ENCODE measurements around the gene VWA2.
A peak's percentile ranks its signal among the peaks of the same experiment; 100 is the strongest.

The VWA2 gene

GRCh38 chr10:114239117-114239993, at the start of gene VWA2:
TSS of gene VWA2 (plus strand) at chr10:114239254. CDS start at chr10:114248714, 9,460 bp downstream.
- DNase-seq = peak; percentile 70

DNA sequence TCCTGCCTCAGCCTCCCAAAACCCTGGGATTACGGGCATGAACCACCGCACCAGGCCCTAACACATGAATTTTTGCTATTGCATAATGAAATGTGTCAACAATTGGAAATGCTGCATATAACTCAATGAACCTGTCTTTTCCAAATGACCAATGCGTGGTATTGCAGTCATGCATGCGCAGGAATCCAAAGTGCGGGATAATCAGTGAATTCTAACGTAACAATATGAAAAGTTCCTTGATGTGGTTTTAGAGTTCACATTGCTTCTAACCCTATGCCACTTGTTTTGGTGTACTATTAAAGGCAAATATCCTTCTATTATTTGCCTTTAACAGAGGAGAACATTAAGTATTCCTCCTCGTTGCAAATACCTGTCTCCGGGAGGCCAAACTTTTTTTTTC, 49.4 kb upstream of the VWA2 start:
- no peak for DNase-seq

- no peak for DNase-seq
These were observed 44.0 kb upstream of the VWA2 start for GRCh38 chr10:114195079-114195478.

DNA sequence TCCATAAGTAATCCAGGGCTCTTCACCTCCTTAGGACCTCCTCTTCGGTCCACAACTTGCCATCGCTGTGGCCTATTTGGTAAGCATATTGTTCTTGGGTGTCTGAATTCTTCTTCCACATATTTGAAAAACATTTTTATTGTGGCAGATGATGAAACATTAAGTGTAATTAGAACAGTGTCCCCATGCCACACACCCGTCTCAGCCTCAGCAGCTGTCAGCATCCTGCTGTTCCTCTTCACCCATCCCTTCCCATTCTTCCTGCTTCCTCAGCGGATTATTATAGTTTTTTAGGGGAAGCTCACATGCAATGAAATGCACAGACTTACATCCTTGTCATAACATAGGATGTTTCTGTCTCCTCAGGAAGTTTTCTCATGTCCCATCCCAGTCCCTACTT, 39.8 kb upstream of the VWA2 start:
- no peak for DNase-seq

DNA sequence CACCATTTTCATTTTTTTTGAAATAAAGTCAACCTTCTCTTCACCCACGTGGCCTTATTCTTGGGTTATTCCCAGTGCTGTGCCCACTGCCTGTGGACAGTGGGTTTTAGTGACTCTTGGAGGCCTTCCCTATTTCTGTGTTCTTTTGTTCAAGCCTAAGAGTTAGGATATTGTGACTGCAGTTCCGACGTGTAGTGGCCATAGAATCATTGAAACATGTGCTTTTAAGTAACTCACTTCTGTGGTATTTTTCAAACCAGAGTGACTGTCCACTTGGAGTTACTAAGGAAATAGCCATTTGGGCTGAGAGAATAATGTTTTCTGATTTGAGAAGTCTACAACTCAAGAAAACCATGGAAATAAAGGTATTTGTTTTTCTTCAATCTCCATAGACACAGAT, 36.2 kb upstream of the VWA2 start:
- DNase-seq = no peak

DNA sequence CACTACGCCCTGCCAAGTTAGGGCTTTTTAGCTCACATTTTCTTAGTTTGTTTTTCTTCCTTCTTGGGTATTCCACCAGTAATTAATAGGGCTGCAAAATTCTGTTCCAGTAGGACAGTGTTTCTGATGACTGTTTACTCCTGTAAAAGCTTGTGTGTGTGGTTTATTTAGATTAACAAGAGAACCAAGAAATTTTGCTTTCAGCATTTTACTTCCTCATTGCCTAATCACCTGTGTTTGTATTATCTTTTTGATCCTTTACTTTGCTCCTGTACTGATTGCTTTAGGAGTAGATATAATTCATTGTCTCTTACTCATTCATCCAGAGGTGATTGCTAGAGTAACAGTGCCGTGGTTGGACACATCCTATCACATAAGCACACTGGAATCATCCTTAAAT, 32.2 kb upstream of the VWA2 start:
- no peak for DNase-seq

DNA sequence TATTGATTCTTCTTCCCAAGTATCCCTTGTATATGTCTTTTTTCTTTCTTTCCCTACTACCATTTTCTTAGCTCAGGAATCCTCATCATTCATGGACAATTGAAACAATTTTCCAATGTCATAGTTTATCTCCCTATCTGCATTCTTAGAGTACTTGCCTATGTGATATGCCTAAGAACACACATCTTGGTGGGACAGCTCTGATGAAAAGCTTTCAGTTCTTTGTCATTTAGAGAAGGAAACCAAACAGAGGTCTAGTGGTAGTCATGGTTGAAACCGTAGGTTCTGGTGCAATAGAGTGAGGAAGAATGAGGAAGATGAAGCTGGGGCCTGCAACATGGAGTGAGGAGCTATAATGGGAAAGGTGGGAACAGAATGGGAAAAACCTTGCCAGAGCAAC, 31.7 kb upstream of the VWA2 start:
- DNase-seq = no peak

DNA sequence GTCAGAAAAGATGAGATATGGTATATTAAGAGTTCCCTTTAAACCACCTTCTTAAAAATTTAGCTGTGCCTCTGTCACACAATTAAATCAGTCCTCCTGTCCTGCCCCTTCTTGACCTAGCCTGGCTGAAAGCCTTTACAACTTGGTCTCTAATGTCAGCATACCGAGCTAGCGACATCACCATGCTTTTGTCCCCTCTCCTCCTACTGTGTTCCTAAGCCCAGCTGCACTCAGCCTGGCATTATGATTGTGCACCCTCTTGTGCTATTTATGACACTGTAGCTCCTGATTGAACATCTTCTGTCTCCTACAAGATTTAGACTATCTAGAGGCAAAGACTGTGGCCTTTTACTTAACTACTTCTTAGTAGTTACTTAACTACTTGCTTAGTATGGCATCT, 30.7 kb upstream of the VWA2 start:
- DNase-seq = no peak

- DNase-seq = no peak
These were observed 26.9 kb upstream of the VWA2 start for GRCh38 chr10:114212153-114212552.

GRCh38 chr10:114215033-114215432, 24.0 kb upstream of the VWA2 start:
- DNase-seq = no peak

- no peak for DNase-seq
These were observed 18.8 kb upstream of the VWA2 start for GRCh38 chr10:114220281-114220680.

GRCh38 chr10:114221235-114221634, 17.8 kb upstream of the VWA2 start:
- DNase-seq = no peak

DNA sequence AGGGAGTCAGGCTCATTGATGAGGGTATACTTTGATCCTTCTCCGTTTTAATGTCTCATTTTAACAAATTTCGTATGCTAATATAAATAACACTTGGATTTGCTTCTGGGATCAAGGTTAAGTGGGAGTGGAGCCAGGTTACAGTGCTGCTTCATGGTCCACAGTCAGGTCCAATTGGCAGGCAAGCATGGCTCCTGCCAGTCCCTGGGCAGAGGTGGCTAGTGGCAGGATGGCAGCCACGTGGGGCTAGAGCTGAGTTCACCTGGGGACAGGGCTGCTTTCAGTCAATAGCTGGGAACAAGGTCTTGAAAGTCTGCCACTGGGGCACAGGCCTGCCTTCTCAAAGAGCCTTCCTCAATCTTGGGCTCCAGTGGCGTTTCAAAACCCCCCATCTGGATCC, 16.0 kb upstream of the VWA2 start:
- DNase-seq = no peak

DNA sequence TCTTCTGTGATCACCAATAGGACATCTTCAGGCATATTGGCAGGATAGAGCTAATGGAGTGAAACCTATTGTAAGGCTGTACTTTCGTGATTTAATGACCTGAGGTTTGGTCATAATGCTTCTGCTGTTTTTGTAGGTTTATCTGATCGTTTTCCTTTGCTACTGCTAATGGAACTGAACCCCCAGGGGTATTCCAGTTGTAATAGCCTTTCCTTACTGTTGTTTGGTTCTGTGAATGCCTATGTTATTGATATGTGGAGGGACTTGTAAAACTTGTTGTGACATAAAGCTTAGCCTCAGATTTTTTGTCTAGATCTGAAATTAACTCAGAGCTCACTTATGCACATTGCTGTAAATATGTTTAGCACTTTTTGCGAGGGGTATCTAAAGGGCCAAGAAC, 10.9 kb upstream of the VWA2 start:
- no peak for DNase-seq

DNA sequence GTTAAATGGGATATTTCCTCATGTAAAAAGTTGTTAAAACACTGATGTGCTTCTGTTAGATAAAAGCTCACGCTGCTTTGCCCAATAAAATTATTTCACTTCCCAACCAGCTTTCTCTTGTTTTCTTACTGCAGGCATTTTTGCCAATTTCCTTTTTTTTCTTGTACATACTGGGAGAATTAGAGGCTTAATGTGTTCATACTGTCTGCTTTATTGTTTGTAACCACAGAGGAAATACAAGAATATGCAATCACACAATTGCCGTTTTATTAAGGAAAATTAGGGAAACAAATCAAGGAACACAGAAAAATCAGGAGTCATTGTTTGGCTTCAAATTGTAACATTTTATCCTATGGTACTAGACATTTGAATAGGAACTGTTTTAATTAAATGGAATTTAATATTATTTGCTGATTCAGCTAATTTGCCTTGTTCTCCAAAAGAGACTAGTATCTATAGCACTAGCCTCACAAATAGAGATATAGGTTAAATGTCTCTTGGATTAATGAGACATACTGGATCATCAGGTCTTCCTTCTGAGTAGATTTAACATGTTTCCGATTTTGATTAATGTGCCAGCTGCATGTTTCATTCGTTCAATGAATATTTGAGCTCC, 6.4 kb upstream of the VWA2 start:
- DNase-seq = no peak

DNA sequence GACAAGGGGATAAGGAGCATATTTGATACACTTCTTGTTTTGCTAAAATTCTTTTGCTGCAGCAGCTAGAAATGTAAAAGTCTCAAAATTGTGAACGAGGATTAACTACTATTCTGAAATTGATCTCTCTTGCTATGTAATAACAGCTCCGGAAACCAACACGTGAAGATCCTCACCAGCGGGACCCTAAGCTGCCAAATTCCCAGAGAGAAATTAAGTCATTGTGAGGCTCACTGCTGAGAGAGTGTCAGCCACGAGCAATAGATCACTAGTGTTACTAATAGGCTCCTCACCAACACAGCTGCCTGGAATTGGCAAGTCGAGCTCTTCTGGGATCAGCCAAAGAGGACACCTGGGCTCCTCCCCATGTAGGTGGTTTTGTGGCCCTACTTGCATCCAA, 5.6 kb upstream of the VWA2 start:
- DNase-seq = no peak

GRCh38 chr10:114234132-114234531, 4.9 kb upstream of the VWA2 start:
- no peak for DNase-seq

DNA sequence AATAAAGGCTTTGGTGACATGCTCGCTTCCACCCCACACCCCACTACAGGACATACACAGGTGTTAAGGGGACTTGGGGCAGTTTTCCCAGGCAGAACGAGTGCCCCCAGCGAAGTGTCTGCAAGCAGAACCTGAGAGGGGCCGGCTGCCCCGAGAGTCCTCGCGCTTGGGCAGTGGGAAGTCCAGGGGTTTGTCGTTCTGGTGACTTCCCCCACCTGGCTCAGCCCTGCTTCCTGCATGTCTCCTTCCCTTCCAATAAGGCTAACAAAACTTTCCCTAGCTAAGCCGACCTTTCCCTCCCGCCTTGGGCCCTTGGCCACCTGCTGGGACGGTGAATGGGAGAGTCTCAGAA, 916 bp downstream of the VWA2 start:
- no peak for DNase-seq

- no peak for DNase-seq
These were observed 3.2 kb downstream of the VWA2 start for GRCh38 chr10:114242235-114242634.

- no peak for DNase-seq
These were observed 4.6 kb downstream of the VWA2 start for GRCh38 chr10:114243661-114244060.

DNA sequence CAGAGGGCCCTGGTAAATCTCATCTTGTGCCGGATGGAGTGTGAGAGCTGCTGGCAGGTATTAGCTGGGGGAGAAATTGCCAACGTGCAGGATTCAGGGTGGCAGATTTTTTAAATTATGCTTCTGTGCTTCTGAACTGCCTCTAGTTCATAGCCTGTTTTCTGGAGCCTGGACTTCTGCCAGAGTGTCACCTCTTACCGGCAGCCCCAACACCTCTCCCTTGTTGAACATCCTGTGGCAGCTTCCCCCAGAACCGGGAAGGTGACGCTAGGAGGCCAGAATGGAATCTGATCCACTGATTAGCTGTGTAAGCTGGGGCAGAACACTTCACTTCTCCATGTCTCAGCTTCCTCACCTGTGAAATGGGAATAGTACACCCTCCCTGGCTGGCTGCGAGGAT, 5.1 kb downstream of the VWA2 start:
- DNase-seq = no peak

DNA sequence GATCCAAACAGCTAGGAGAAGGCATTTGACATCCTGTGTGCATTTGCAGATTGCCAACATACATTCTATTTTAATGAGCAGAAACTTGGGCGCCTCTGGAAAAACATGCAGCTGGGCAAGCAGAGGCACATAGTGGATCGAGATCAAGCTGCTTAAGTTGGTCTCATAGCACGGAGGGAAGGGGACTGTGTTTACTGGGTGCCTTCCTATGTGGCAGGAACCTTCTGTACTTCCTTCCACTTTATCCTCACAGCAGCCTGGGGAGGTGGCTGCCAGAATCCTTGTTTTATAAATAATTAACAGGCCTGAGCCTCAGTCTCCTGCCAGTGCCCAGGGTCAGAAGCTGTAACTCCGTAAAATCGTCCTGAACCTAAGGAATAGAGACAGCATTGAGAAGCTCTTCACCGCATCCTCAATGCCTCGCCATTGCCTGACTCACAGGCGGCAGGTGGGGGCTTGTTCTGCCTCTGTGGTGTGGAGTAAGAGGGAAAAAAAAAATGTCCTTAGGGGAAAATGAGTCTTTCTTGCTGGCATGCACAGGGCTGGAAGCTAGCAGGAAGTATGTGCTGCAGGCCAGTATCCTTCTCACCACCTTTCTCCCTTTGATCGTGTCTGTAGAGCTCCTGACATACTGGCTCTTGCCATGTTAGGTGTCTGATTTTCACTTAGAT, 6.2 kb downstream of the VWA2 start:
- DNase-seq = no peak

DNA sequence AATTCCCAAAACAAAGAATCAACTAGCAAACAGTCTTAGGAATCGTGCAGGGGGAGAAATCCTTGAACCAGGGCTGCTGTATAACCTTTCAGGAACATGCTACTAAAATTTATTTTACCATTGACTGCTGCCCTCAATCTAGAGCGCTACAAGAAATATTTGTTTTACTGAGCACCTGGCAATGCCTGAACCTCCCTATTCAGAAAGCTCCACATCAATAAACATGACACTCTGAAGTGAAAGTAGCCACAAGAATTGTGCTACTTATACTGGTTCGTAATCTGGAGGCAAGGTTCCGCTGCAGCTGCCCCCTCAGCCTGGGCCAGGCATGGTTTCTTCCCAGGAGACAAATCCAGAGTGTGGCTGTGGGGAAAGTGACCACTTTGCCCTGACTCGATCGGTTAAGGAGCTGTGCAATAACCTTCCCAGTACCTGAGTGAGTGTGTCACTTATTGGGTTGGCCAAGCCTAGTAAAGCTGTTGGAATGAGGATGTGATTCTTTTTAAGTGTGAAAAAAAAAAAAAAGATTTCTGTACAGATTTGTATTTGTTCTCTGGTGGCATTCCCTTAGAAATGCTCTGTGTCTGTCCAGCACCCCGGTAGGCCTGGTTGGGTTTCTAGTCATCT, 7.7 kb downstream of the VWA2 start:
- no peak for DNase-seq

DNA sequence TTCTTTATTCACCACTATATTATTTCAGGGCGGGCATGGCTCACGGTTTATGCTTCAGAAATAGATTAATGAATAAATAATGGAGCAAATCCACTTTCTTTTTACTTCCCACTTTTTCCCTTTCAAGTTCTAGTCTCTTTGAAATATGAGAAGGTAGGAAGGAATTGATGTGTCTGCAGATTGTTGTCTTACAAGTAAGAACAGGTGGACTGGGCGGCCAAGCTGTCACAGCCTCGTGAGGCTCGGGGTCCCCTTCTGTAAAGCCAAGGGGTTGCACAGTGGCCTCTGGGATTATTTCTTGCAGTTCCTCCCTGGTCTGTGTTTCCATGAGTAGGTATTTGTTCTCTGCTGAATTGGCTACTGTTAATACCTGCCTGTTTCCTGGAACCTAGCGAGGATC, 11.2 kb downstream of the VWA2 start:
- no peak for DNase-seq

Data from NCI-H1092 treated with DMSO at 0.1 percent for 48 hours (cell line).